Measurements from ENCODE around the gene THAP11.

THAP11 gene

DNA sequence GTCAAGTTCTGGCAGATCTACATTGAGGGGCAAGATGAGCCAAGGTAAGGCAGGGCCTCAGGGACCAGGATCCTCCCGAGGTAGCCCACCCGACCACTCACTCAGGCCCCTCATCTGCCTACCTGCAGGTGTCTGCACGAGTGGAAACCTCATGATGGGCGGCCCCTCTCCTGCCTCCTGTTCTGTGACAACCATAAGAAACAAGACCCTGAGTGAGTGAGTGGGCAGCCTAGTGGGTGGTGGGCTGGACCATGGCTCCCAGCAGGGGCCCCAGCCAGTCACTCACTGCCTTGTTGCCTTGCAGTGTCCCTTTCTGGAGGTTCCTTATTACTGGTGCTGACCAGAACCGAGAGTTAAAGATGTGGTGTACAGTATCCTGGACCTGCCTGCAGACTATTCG, 36.1 kb downstream of the THAP11 start:
- DNase-seq (ENCODE audit: low read depth), result no peak
- H3K4me3 ChIP-seq (ENCODE audit: low read length), result no peak overlapping the region
- TF ChIP-seq, protein P1, sequence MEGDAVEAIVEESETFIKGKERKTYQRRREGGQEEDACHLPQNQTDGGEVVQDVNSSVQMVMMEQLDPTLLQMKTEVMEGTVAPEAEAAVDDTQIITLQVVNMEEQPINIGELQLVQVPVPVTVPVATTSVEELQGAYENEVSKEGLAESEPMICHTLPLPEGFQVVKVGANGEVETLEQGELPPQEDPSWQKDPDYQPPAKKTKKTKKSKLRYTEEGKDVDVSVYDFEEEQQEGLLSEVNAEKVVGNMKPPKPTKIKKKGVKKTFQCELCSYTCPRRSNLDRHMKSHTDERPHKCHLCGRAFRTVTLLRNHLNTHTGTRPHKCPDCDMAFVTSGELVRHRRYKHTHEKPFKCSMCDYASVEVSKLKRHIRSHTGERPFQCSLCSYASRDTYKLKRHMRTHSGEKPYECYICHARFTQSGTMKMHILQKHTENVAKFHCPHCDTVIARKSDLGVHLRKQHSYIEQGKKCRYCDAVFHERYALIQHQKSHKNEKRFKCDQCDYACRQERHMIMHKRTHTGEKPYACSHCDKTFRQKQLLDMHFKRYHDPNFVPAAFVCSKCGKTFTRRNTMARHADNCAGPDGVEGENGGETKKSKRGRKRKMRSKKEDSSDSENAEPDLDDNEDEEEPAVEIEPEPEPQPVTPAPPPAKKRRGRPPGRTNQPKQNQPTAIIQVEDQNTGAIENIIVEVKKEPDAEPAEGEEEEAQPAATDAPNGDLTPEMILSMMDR (IDR thresholded peaks at IDR 0.05; ENCODE audit: insufficient read depth, low read depth, low read length, missing control alignments), result no peak

DNA sequence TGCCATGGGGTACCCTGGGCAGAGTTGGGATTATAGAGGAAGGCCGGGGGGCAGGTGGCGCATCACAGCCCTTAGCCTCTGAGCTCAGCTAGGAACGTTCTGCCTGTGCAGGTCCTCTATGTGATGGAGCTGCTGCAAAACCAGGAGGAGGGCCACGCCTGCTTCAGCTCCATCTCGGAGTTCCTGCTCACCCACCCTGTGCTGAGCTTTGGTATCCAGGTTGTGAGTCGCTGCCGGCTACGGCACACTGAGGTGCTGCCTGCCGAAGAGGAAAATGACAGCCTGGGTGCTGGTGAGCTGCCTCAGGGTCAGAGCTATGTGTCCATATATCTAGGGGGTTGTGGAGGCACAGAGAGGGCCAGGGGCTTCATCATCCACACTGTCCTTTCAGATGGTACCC, 36.7 kb downstream of the THAP11 start:
- no peak overlapping the region for H3K4me3 ChIP-seq (ENCODE audit: low read length)
- no peak for DNase-seq (ENCODE audit: low read depth)
- TF ChIP-seq, protein P1 (IDR thresholded peaks at IDR 0.05; ENCODE audit: insufficient read depth, low read depth, low read length, missing control alignments), result no peak

DNA sequence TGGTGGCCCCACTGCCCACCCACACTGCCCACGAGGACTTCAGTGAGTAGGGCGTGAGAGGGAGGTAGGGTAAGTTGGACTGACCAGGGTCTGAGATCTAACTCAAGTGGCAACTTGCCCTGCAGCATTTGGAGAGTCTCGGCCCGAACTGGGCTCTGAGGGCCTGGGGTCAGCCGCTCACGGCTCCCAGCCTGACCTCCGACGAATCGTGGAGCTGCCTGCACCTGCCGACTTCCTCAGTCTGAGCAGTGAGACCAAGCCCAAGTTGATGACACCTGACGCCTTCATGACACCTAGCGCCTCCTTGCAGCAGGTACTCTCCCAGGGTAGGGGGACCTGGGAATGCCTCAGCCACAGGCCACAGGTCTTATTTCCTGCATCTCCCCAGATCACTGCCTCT, 37.3 kb downstream of the THAP11 start:
- TF ChIP-seq, protein P1 (IDR thresholded peaks at IDR 0.05; ENCODE audit: insufficient read depth, low read depth, low read length, missing control alignments), result no peak
- H3K4me3 ChIP-seq (ENCODE audit: low read length), result no peak overlapping the region

DNA sequence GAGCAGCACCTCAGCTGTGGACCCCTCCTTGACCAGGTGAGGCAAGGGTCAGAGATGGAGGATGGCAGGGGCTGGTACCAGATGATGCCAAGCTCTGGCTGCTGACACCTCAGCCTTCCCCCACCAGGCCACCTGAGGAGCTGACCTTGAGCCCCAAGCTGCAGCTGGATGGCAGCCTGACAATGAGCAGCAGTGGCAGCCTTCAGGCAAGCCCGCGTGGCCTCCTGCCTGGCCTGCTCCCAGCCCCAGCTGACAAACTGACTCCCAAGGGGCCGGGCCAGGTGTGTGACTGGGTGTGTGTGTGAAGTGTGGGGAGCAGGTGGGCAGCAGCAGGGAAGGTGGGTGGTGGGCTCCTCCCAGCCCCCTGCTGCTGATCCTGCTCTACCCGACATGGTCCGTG, 37.8 kb downstream of the THAP11 start:
- DNase-seq (ENCODE audit: low read depth), result no peak
- TF ChIP-seq, protein P1 (IDR thresholded peaks at IDR 0.05; ENCODE audit: insufficient read depth, low read depth, low read length, missing control alignments), result no peak
- H3K4me3 ChIP-seq (ENCODE audit: low read length), result no peak overlapping the region

More for the DNA sequence above, 37.3 kb downstream of the THAP11 start:
- DNase-seq (ENCODE audit: low read depth), result no peak

DNA sequence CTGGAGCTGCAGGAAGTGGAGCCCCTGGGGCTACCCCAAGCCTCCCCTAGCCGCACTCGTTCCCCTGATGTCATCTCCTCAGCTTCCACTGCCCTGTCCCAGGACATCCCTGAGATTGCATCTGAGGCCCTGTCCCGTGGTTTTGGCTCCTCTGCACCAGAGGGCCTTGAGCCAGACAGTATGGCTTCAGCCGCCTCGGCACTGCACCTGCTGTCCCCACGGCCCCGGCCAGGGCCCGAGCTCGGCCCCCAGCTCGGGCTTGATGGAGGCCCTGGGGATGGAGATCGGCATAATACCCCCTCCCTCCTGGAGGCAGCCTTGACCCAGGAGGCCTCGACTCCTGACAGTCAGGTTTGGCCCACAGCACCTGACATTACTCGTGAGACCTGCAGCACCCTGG, 38.5 kb downstream of the THAP11 start:
- DNase-seq (ENCODE audit: low read depth), result no peak
- TF ChIP-seq, protein P1 (IDR thresholded peaks at IDR 0.05; ENCODE audit: insufficient read depth, low read depth, low read length, missing control alignments), result no peak
- no peak overlapping the region for H3K4me3 ChIP-seq (ENCODE audit: low read length)

DNA sequence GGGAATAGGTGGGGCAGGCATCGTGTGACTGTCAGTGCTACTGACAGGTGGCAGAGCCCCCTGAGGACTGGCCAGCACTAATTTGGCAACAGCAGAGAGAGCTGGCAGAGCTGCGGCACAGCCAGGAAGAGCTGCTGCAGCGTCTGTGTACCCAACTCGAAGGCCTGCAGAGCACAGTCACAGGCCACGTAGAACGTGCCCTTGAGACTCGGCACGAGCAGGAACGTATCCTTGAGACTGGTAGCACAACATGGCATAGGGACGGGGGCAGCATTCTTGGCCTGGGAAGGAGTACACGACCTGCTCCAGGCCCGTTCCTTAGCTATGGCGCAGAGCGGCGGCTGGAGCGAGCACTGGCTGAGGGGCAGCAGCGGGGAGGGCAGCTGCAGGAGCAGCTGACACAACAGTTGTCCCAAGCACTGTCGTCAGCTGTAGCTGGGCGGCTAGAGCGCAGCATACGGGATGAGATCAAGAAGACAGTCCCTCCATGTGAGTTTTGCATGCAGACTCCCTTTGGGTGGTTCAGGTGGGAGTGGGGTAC, 39.6 kb downstream of the THAP11 start:
- DNase-seq (ENCODE audit: low read depth), result no peak
- TF ChIP-seq, protein P1 (IDR thresholded peaks at IDR 0.05; ENCODE audit: insufficient read depth, low read depth, low read length, missing control alignments), result no peak
- H3K4me3 ChIP-seq (ENCODE audit: low read length), result no peak overlapping the region

DNA sequence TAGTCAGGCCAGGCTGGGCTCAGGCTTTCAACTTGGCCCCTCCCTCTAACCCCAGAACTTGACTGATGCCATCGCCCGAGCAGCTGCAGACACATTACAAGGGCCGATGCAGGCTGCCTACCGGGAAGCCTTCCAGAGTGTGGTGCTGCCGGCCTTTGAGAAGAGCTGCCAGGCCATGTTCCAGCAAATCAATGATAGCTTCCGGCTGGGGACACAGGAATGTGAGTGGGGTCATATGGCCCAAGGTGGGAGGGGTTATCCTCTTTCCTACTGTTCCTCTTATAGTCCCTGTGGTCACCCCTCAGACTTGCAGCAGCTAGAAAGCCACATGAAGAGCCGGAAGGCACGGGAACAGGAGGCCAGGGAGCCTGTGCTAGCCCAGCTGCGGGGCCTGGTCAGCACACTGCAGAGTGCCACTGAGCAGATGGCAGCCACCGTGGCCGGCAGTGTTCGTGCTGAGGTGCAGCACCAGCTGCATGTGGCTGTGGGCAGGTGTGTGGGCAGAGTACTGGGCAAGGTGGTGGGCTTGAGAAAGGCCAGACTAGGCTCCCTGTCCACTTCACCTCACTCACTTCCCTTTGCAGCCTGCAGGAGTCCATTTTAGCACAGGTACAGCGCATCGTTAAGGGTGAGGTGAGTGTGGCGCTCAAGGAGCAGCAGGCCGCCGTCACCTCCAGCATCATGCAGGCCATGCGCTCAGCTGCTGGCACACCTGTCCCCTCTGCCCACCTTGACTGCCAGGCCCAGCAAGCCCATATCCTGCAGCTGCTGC, 40.4 kb downstream of the THAP11 start:
- no peak overlapping the region for H3K4me3 ChIP-seq (ENCODE audit: low read length)
- TF ChIP-seq, protein P1 (IDR thresholded peaks at IDR 0.05; ENCODE audit: insufficient read depth, low read depth, low read length, missing control alignments), result no peak
- DNase-seq (ENCODE audit: low read depth), result no peak

Measured in epithelial cell of esophagus (primary cell).